Prostate gland (tissue), 2 donors: Measurements from ENCODE around the gene MSX1. TPM values are rescaled to one million over a fixed set of nuclear protein-coding genes. Genes with fewer than 3 reads are reported as not detected.

Source experiments
- DNase-seq: peaks from one replicate; pipeline ENCODE4 v3.0.0-alpha.2; 2019; ENCODE audit warnings: low spot score
- H3K27ac ChIP-seq, 2 donors: fragments of 200-600 bp; sonication (generic); 2 replicates each; pipeline ENCODE4 v1.5.1; 2017 to 2019
- H3K27me3 ChIP-seq: fragments of 200-600 bp; sonication (generic); replicated peaks from 2 replicates; pipeline ENCODE4 v1.5.1; 2019; ENCODE audit not compliant: insufficient read depth
- H3K36me3 ChIP-seq, 2 donors: fragments of 200-600 bp; sonication (generic); 1 replicate in 1 of 2; 2 replicates in 1 of 2; pipeline versions ENCODE4 v1.5.1 to v1.8.1; 2017 to 2019
- H3K4me1 ChIP-seq: fragments of 200-600 bp; sonication (generic); replicated peaks from 2 replicates; pipeline ENCODE4 v1.5.1; 2019
- H3K4me3 ChIP-seq, 2 donors: fragments of 200-600 bp; sonication (generic); 2 replicates each; pipeline ENCODE4 v1.5.1; 2017 to 2019
- H3K9me3 ChIP-seq: fragments of 200-600 bp; sonication (generic); 2 replicates; pipeline ENCODE4 v1.5.1; 2017
- POLR2A ChIP-seq: fragments of 450-650 bp; IDR thresholded peaks from one replicate; pipeline ENCODE4 v1.6.1; 2016; ENCODE audit warnings: antibody characterized with exemption, mild to moderate bottlenecking
- POLR2AphosphoS5 ChIP-seq: sonication (generic); formaldehyde crosslinking; IDR thresholded peaks from one replicate; pipeline ENCODE4 v1.6.1; 2017; ENCODE audit warnings: antibody characterized with exemption
- WGBS: methylation state at CpG from one replicate; pipeline ENCODE4 v1.1.5; 2018; 5-methylcytosine and 5-hydroxymethylcytosine counted together
- intact Hi-C: fragments of 100-400 bp; cut with DNase I; formaldehyde crosslinking; loops from one replicate; pipeline ENCODE4 v1.14.2; 2022
- total RNA-seq, 2 donors: library from RNA; depleted of rRNA; stranded (reverse); fragments of >200 nt; gene quantifications; one replicate each; pipeline ENCODE4 v1.1.0, GENCODE V29; 2016
- TF ChIP-seq, protein P1 (sequence below), 4 experiments: fragments of 200-600 bp in 2 of 4; fragments of 450-650 bp in 2 of 4; sonication (generic) in 2 of 4; IDR thresholded peaks; 1 replicate in 3 of 4; 2 replicates in 1 of 4; pipeline ENCODE4 v1.5.1; 2016 to 2019; ENCODE audit warnings: antibody characterized with exemption in 4 of 4, mild to moderate bottlenecking in 2 of 4, moderate library complexity in 2 of 4

The MSX1 gene
- total RNA-seq, 2 donors from 2014 or later = 2.2 to 4.2 TPM

DNA sequence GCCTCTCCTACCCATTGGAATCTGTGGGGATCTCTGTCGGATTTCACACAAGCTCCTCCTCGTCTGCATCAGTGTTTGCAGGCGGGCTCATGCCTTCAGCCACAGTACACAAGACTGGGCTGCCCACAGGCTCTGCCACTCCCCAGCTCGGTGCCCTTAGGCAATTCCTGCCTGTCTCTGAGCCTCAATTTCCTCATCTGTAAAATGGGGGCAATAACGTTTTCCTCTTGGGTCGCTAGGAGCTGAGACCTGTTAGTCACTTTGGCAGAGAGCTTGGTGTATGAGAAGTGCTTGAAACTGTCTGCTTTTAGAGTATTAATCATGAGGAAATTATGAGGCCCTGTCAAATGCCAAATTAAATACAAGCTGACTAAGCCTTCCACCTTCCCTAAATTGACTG, 27.6 kb upstream of the MSX1 start:
- TF ChIP-seq, protein P1, sequence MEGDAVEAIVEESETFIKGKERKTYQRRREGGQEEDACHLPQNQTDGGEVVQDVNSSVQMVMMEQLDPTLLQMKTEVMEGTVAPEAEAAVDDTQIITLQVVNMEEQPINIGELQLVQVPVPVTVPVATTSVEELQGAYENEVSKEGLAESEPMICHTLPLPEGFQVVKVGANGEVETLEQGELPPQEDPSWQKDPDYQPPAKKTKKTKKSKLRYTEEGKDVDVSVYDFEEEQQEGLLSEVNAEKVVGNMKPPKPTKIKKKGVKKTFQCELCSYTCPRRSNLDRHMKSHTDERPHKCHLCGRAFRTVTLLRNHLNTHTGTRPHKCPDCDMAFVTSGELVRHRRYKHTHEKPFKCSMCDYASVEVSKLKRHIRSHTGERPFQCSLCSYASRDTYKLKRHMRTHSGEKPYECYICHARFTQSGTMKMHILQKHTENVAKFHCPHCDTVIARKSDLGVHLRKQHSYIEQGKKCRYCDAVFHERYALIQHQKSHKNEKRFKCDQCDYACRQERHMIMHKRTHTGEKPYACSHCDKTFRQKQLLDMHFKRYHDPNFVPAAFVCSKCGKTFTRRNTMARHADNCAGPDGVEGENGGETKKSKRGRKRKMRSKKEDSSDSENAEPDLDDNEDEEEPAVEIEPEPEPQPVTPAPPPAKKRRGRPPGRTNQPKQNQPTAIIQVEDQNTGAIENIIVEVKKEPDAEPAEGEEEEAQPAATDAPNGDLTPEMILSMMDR (IDR thresholded peaks at IDR 0.05) = no peak
- TF ChIP-seq POLR2AphosphoS5 (no peak), POLR2A (no peak)
- Histone ChIP-seq H3K27me3 (no peaks in the 10 kb centered on the region), H3K36me3 (no peaks in the 10 kb centered on the region), H3K4me1 (no peaks in the 10 kb centered on the region), H3K9me3 (no peaks in the 10 kb centered on the region), H3K27ac (no peak overlapping the region), H3K4me3 (no peak overlapping the region)
- intact Hi-C loops = no loop called here
- 72% methylated on average over 6 of the region's 6 CpGs for WGBS
- DNase-seq = no peak

DNA sequence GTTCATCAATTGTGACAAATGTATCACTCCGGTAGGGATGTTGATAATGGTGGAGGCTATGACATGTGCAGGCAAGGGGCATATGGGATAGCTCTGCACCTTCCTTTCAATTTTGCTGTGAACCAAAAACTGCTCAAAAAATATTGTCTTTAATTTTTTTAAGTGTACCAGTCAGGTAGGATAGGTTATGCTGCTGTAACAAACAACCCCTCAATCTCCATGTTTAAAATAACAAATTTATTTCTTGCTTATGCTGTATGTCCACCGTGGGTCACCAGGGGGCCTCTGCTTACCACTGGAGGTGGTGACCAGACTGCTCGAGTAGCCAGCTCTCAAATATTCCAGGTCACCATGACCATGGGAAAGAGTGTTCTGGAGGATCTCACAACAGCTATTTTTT, 23.4 kb upstream of the MSX1 start:
- no peak overlapping the region for H3K4me3 ChIP-seq
- no peak for TF ChIP-seq POLR2A
- TF ChIP-seq, protein P1 (IDR thresholded peaks at IDR 0.05) = no peak
- no peak for TF ChIP-seq POLR2AphosphoS5
- no peak overlapping the region for H3K27ac ChIP-seq
- no peaks in the 10 kb centered on the region for H3K4me1 ChIP-seq
- H3K36me3 ChIP-seq = no peaks in the 10 kb centered on the region
- DNase-seq = no peak
- intact Hi-C loops = no loop called here
- H3K27me3 ChIP-seq = no peaks in the 10 kb centered on the region
- no peaks in the 10 kb centered on the region for H3K9me3 ChIP-seq
- WGBS = 96% methylated on average over 3 of the region's 3 CpGs

- Histone ChIP-seq H3K27me3 (no peaks in the 10 kb centered on the region), H3K4me1 (no peaks in the 10 kb centered on the region), H3K4me3 (no peak overlapping the region), H3K36me3 (no peaks in the 10 kb centered on the region), H3K9me3 (no peaks in the 10 kb centered on the region), H3K27ac (no peak overlapping the region)
- WGBS = 71% methylated on average over 2 of the region's 2 CpGs
- TF ChIP-seq, protein P1 (IDR thresholded peaks at IDR 0.05) = no peak
- TF ChIP-seq POLR2AphosphoS5 (no peak), POLR2A (no peak)
- no peak for DNase-seq
- intact Hi-C loops = no loop called here
These were observed 22.1 kb upstream of the MSX1 start for GRCh38 chr4:4837316-4837715.

GRCh38 chr4:4838051-4838935, 21.2 kb upstream of the MSX1 start:
- Histone ChIP-seq H3K4me1 (no peaks in the 10 kb centered on the region), H3K27me3 (no peaks in the 10 kb centered on the region), H3K4me3 (no peak overlapping the region), H3K27ac (no peak overlapping the region), H3K36me3 (no peaks in the 10 kb centered on the region), H3K9me3 (no peaks in the 10 kb centered on the region)
- TF ChIP-seq, protein P1 (IDR thresholded peaks at IDR 0.05) = no peak
- TF ChIP-seq POLR2AphosphoS5 (no peak), POLR2A (no peak)
- intact Hi-C loops = no loop called here
- 53% methylated on average over 13 of the region's 13 CpGs for WGBS
- DNase-seq = no peak
